ENCODE data around the gene USP53. TPM values are rescaled to one million over a fixed set of nuclear protein-coding genes. Genes with fewer than 3 reads are reported as not detected.
A peak's percentile ranks its signal among the peaks of the same experiment; 100 is the strongest.

Gene USP53
- total and polyA plus RNA-seq, 9 of the 15 experiments (the other 6 are each of a cell fraction or from before 2014, with no cell fraction given) = 2.9 to 9.6 (median 8.3) TPM

DNA sequence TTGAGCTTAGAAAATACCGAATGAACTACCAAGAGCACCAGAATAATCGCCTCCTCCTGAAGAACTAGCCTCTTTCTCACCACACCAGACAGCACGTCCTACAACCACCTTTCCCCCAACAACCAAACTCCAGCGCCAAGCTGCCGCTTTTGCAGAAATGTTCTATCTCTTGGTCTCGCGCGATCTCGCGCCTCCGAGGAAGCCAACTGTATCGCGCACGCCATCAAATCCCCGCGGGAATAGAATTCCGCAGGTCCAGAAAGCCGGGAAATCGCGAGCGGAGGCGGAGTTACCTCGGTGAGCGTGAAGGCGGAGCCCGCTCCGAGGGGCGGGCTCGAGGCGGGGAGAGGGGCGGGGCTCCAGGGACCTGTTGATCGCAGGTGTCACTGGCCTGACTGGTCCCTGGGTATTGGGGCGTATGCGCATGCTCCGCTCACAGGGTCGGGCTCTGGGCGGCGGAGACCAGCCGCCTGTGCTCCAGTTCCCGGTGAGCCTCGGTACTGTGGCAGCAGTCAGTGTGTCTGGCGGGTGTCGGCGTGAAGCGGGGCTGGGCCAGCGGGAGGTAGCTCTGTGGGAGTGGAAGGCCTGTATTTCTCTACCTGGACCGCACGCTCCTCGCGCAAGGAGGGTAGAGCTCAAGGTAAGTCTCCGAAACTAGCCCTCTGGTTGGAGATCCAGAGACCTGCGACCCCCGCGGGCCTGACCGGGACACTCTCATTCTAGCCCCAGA is at the start of gene USP53 (continued):
- TF ChIP-seq, protein P1, sequence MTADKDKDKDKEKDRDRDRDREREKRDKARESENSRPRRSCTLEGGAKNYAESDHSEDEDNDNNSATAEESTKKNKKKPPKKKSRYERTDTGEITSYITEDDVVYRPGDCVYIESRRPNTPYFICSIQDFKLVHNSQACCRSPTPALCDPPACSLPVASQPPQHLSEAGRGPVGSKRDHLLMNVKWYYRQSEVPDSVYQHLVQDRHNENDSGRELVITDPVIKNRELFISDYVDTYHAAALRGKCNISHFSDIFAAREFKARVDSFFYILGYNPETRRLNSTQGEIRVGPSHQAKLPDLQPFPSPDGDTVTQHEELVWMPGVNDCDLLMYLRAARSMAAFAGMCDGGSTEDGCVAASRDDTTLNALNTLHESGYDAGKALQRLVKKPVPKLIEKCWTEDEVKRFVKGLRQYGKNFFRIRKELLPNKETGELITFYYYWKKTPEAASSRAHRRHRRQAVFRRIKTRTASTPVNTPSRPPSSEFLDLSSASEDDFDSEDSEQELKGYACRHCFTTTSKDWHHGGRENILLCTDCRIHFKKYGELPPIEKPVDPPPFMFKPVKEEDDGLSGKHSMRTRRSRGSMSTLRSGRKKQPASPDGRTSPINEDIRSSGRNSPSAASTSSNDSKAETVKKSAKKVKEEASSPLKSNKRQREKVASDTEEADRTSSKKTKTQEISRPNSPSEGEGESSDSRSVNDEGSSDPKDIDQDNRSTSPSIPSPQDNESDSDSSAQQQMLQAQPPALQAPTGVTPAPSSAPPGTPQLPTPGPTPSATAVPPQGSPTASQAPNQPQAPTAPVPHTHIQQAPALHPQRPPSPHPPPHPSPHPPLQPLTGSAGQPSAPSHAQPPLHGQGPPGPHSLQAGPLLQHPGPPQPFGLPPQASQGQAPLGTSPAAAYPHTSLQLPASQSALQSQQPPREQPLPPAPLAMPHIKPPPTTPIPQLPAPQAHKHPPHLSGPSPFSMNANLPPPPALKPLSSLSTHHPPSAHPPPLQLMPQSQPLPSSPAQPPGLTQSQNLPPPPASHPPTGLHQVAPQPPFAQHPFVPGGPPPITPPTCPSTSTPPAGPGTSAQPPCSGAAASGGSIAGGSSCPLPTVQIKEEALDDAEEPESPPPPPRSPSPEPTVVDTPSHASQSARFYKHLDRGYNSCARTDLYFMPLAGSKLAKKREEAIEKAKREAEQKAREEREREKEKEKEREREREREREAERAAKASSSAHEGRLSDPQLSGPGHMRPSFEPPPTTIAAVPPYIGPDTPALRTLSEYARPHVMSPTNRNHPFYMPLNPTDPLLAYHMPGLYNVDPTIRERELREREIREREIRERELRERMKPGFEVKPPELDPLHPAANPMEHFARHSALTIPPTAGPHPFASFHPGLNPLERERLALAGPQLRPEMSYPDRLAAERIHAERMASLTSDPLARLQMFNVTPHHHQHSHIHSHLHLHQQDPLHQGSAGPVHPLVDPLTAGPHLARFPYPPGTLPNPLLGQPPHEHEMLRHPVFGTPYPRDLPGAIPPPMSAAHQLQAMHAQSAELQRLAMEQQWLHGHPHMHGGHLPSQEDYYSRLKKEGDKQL (CRISPR knock-in tag; IDR thresholded peaks at IDR 0.05; ENCODE audit: borderline replicate concordance) = no peak
- TF ChIP-seq, protein P2, sequence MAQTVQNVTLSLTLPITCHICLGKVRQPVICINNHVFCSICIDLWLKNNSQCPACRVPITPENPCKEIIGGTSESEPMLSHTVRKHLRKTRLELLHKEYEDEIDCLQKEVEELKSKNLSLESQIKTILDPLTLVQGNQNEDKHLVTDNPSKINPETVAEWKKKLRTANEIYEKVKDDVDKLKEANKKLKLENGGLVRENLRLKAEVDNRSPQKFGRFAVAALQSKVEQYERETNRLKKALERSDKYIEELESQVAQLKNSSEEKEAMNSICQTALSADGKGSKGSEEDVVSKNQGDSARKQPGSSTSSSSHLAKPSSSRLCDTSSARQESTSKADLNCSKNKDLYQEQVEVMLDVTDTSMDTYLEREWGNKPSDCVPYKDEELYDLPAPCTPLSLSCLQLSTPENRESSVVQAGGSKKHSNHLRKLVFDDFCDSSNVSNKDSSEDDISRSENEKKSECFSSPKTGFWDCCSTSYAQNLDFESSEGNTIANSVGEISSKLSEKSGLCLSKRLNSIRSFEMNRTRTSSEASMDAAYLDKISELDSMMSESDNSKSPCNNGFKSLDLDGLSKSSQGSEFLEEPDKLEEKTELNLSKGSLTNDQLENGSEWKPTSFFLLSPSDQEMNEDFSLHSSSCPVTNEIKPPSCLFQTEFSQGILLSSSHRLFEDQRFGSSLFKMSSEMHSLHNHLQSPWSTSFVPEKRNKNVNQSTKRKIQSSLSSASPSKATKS (CRISPR knock-in tag; IDR thresholded peaks at IDR 0.05) = no peak
- TF ChIP-seq HDAC1 (IDR thresholded peaks at IDR 0.05) (peak in 1 of 2 experiments; percentile 63; a peak in 2 of 4 replicates), TOE1 (IDR thresholded peaks at IDR 0.05; ENCODE audit: borderline replicate concordance) (no peak; the same call in 1 of the 2 replicates), TOE1 (CRISPR knock-in tag; IDR thresholded peaks at IDR 0.05; ENCODE audit: borderline replicate concordance, low read depth) (no peak), SRSF1 (IDR thresholded peaks at IDR 0.05; ENCODE audit: low read depth, low read length) (no peak), ZNF274 (IDR thresholded peaks at IDR 0.05; ENCODE audit: borderline replicate concordance, low read depth, low read length) (no peak), DPF2 (IDR thresholded peaks at IDR 0.05) (no peak), GATAD2B (IDR thresholded peaks at IDR 0.05; ENCODE audit: borderline replicate concordance) (no peak), PCBP1 (IDR thresholded peaks at IDR 0.05; ENCODE audit: low read depth, low read length, poor library complexity, severe bottlenecking) (no peak), CREB1 (IDR thresholded peaks at IDR 0.05) (no peak), CREB1 (CRISPR knock-in tag; IDR thresholded peaks at IDR 0.05) (no peak; the same call in 1 of the 2 replicates), NCOA1 (IDR thresholded peaks at IDR 0.05; ENCODE audit: low read depth) (no peak)
- TF ChIP-seq, protein P3, sequence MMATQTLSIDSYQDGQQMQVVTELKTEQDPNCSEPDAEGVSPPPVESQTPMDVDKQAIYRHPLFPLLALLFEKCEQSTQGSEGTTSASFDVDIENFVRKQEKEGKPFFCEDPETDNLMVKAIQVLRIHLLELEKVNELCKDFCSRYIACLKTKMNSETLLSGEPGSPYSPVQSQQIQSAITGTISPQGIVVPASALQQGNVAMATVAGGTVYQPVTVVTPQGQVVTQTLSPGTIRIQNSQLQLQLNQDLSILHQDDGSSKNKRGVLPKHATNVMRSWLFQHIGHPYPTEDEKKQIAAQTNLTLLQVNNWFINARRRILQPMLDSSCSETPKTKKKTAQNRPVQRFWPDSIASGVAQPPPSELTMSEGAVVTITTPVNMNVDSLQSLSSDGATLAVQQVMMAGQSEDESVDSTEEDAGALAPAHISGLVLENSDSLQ (IDR thresholded peaks at IDR 0.05) = peak; percentile 83
- TF ChIP-seq, protein P4, sequence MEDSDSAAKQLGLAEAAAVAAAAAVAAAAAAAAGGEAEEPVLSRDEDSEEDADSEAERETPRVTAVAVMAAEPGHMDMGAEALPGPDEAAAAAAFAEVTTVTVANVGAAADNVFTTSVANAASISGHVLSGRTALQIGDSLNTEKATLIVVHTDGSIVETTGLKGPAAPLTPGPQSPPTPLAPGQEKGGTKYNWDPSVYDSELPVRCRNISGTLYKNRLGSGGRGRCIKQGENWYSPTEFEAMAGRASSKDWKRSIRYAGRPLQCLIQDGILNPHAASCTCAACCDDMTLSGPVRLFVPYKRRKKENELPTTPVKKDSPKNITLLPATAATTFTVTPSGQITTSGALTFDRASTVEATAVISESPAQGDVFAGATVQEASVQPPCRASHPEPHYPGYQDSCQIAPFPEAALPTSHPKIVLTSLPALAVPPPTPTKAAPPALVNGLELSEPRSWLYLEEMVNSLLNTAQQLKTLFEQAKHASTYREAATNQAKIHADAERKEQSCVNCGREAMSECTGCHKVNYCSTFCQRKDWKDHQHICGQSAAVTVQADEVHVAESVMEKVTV (CRISPR knock-in tag; IDR thresholded peaks at IDR 0.05) = no peak
